HAP-1 (cell line): ENCODE results near the gene USP51.
"Not testable (repeated sequence)": the region's sequence is repeated elsewhere in the genome, so short reads cannot be mapped to it uniquely, and the experiment has no call there.

ENCODE experiments used
- DNase-seq, 2 experiments: peaks; one replicate each; pipeline ENCODE4 v3.0.0-alpha.2; 2016 to 2020; ENCODE audit warnings: low spot score in 2 of 2
- H3K27me3 ChIP-seq: fragments of 250-450 bp; sonication (Bioruptor Pico); 2 replicates; pipeline ENCODE4 v1.5.1; 2020; ENCODE audit warnings: low read depth, mild to moderate bottlenecking, moderate library complexity
- H3K36me3 ChIP-seq: fragments of 250-450 bp; sonication (Bioruptor Pico); replicated peaks from 2 replicates; pipeline ENCODE4 v1.5.1; 2020; ENCODE audit warnings: mild to moderate bottlenecking
- H3K4me1 ChIP-seq: fragments of 250-450 bp; sonication (Bioruptor Pico); 2 replicates; pipeline ENCODE4 v1.5.1; 2020; ENCODE audit warnings: mild to moderate bottlenecking
- H3K4me3 ChIP-seq: fragments of 250-450 bp; sonication (Bioruptor Pico); 2 replicates; pipeline ENCODE4 v1.5.1; 2020; ENCODE audit warnings: mild to moderate bottlenecking, moderate library complexity
- H3K9me3 ChIP-seq: fragments of 250-450 bp; sonication (Bioruptor Pico); 2 replicates; pipeline ENCODE4 v1.5.1; 2020; ENCODE audit warnings: mild to moderate bottlenecking, moderate library complexity
- in situ Hi-C: fragments of 300-500 bp; cut with MboI; formaldehyde crosslinking; loops from 3 replicates; pipeline ENCODE4 v1.14.3; 2020; ENCODE audit warnings: low sequenced_read_pairs, inconsistent platforms, mixed read lengths

The USP51 gene

GRCh38 chrX:55488006-55488592, 1.5 kb downstream of the USP51 start:
- Histone ChIP-seq H3K36me3 (no peaks in the 10 kb centered on the region; the same call in 1 of the 2 replicates), H3K4me1 (peaks cover 4% of the 10 kb centered on the region), H3K4me3 (peak overlapping the region; percentile 50), H3K27me3 (no peaks in the 10 kb centered on the region), H3K9me3 (no peaks in the 10 kb centered on the region)
- no peak for DNase-seq
- in situ Hi-C loops = no loop called here

GRCh38 chrX:55487143-55487542, 2.5 kb downstream of the USP51 start:
- H3K4me1 ChIP-seq = peaks cover 4% of the 10 kb centered on the region
- no peak overlapping the region for H3K4me3 ChIP-seq
- H3K36me3 ChIP-seq = no peaks in the 10 kb centered on the region; the same call in 1 of the 2 replicates
- in situ Hi-C loops = no loop called here
- no peaks in the 10 kb centered on the region for H3K9me3 ChIP-seq
- no peaks in the 10 kb centered on the region for H3K27me3 ChIP-seq
- no peak for DNase-seq

GRCh38 chrX:55486736-55487135, 2.9 kb downstream of the USP51 start:
- in situ Hi-C loops = no loop called here
- DNase-seq = no peak

GRCh38 chrX:55484948-55485347, 4.7 kb downstream of the USP51 start:
- Histone ChIP-seq H3K4me3 (no peak overlapping the region), H3K36me3 (no peaks in the 10 kb centered on the region; the same call in 1 of the 2 replicates), H3K9me3 (no peaks in the 10 kb centered on the region), H3K4me1 (peaks cover 4% of the 10 kb centered on the region), H3K27me3 (no peaks in the 10 kb centered on the region)
- in situ Hi-C loops = no loop called here
- DNase-seq = no peak

More at GRCh38 chrX:55486736-55487135, 2.9 kb downstream of the USP51 start:
- Histone ChIP-seq H3K36me3 (no peaks in the 10 kb centered on the region; the same call in 1 of the 2 replicates), H3K4me1 (peaks cover 4% of the 10 kb centered on the region), H3K9me3 (no peaks in the 10 kb centered on the region), H3K27me3 (no peaks in the 10 kb centered on the region), H3K4me3 (no peak overlapping the region)

- Histone ChIP-seq H3K27me3 (no peaks in the 10 kb centered on the region), H3K36me3 (no peaks in the 10 kb centered on the region), H3K4me3 (no peak overlapping the region), H3K9me3 (no peaks in the 10 kb centered on the region), H3K4me1 (no peaks in the 10 kb centered on the region)
- in situ Hi-C loops = no loop called here
- no peak for DNase-seq
Observed at GRCh38 chrX:55480390-55481062, 9.1 kb downstream of the USP51 start.

GRCh38 chrX:55479956-55480355, 9.7 kb downstream of the USP51 start:
- DNase-seq, H3K36me3 ChIP-seq, H3K4me1 ChIP-seq, H3K4me3 ChIP-seq, H3K9me3 ChIP-seq, in situ Hi-C loops, H3K27me3 ChIP-seq: not testable (repeated sequence)

- H3K4me3 ChIP-seq, DNase-seq, H3K9me3 ChIP-seq, H3K27me3 ChIP-seq, H3K4me1 ChIP-seq, H3K36me3 ChIP-seq, in situ Hi-C loops: not testable (repeated sequence)
Observed at GRCh38 chrX:55465791-55466190, 23.9 kb downstream of the USP51 start.

- H3K4me3 ChIP-seq, H3K27me3 ChIP-seq, H3K4me1 ChIP-seq, DNase-seq, H3K9me3 ChIP-seq, H3K36me3 ChIP-seq, in situ Hi-C loops: not testable (repeated sequence)
Observed at GRCh38 chrX:55465108-55465507, 24.5 kb downstream of the USP51 start.

GRCh38 chrX:55464050-55464449, 25.6 kb downstream of the USP51 start:
- DNase-seq, H3K4me3 ChIP-seq, in situ Hi-C loops, H3K36me3 ChIP-seq, H3K9me3 ChIP-seq, H3K27me3 ChIP-seq, H3K4me1 ChIP-seq: not testable (repeated sequence)

- H3K36me3 ChIP-seq, H3K4me3 ChIP-seq, H3K27me3 ChIP-seq, H3K9me3 ChIP-seq, DNase-seq, H3K4me1 ChIP-seq, in situ Hi-C loops: not testable (repeated sequence)
Observed at GRCh38 chrX:55459926-55460325, 29.7 kb downstream of the USP51 start.

- H3K36me3 ChIP-seq, DNase-seq, H3K4me3 ChIP-seq, in situ Hi-C loops, H3K27me3 ChIP-seq, H3K9me3 ChIP-seq, H3K4me1 ChIP-seq: not testable (repeated sequence)
Observed at GRCh38 chrX:55459426-55459825, 30.2 kb downstream of the USP51 start.

GRCh38 chrX:55455708-55456107, 33.9 kb downstream of the USP51 start:
- H3K27me3 ChIP-seq, DNase-seq, H3K36me3 ChIP-seq, H3K4me3 ChIP-seq, H3K9me3 ChIP-seq, in situ Hi-C loops, H3K4me1 ChIP-seq: not testable (repeated sequence)

- Histone ChIP-seq H3K9me3 (no peaks in the 10 kb centered on the region), H3K4me1 (peaks cover 3% of the 10 kb centered on the region; the same call in 1 of the 2 replicates), H3K4me3 (peak overlapping the region; percentile 43), H3K27me3 (no peaks in the 10 kb centered on the region), H3K36me3 (no peaks in the 10 kb centered on the region)
- in situ Hi-C loops = no loop called here
- DNase-seq = no peak
Observed at GRCh38 chrX:55452833-55453124, 36.9 kb downstream of the USP51 start.

GRCh38 chrX:55451990-55452832, 37.4 kb downstream of the USP51 start, which contains the start of gene MAGEH1:
Gene MAGEH1, plus strand, starts transcription at chrX:55452127. Its CDS starts 248 bp downstream, at chrX:55452375.
- Histone ChIP-seq H3K36me3 (no peaks in the 10 kb centered on the region), H3K4me3 (peak within 1 kb of the TSS; percentile 43), H3K27me3 (no peaks in the 10 kb centered on the region), H3K4me1 (peaks cover 3% of the 10 kb centered on the region; the same call in 1 of the 2 replicates), H3K9me3 (no peaks in the 10 kb centered on the region)
- in situ Hi-C loops = no loop called here
- DNase-seq = peak; percentile 78 to 88
